Endothelial cell of umbilical vein (primary cell): ENCODE results near the gene ASTN1. TPM values are rescaled to one million over a fixed set of nuclear protein-coding genes. Genes with fewer than 3 reads are reported as not detected.

Source experiments
- BruUV-seq: library from RNA; stranded (reverse); fragments of 400-500 nt; replicated peaks from 2 replicates; lab custom pipeline; 2021; lab: Mats Ljungman, UMichigan
- CTCF ChIA-PET: fragments of 300-600, 350-600 bp; sonication (Branson Sonifier 250); formaldehyde crosslinking; loops from one replicate; lab custom pipeline; 2021; ENCODE audit warnings: antibody characterized with exemption, inconsistent platforms; lab: Charles Lee
- POLR2A ChIA-PET: fragments of 300-600, 350-600 bp; sonication (Branson Sonifier 250); formaldehyde crosslinking; loops from one replicate; lab custom pipeline; 2021; ENCODE audit warnings: antibody characterized with exemption, inconsistent platforms; lab: Charles Lee
- DNase-seq: peaks from one replicate; pipeline ENCODE4 v3.0.0-alpha.2; 2011; ENCODE audit warnings: low read depth, low spot score
- FAIRE-seq: peaks from 2 replicates; lab custom pipeline; 2011; peaks lifted over from hg19 to GRCh38; lab: Jason Lieb, UNC
- H2AFZ ChIP-seq: 2 replicates; pipeline ENCODE4 v1.6.0; 2012; ENCODE audit warnings: low read depth, low read length, control low read depth, inconsistent platforms
- H3K27ac ChIP-seq: 2 replicates; pipeline ENCODE4 v1.5.1; 2011; ENCODE audit warnings: low read depth, mild to moderate bottlenecking, control low read depth, low read length, moderate library complexity; ENCODE audit not compliant: insufficient read depth
- H3K27me3 ChIP-seq, 2 experiments: 2 replicates each; pipeline versions ENCODE4 v1.6.0 to v1.6.1; 2011; ENCODE audit warnings: low read length in 2 of 2, mixed read lengths in 1 of 2; ENCODE audit not compliant: control insufficient read depth in 2 of 2, insufficient read depth in 2 of 2
- H3K36me3 ChIP-seq, 2 experiments: 2 replicates in 1 of 2; 3 replicates in 1 of 2; pipeline ENCODE4 v1.5.1; 2011; ENCODE audit warnings: low read length in 2 of 2, mild to moderate bottlenecking in 1 of 2, moderate library complexity in 1 of 2; ENCODE audit not compliant: control insufficient read depth in 2 of 2, insufficient read depth in 2 of 2; ENCODE audit errors: extremely low read depth in 1 of 2
- H3K4me1 ChIP-seq: 3 replicates; pipeline ENCODE4 v1.5.1; 2011; ENCODE audit warnings: mild to moderate bottlenecking, low read length; ENCODE audit not compliant: control insufficient read depth, insufficient read depth; ENCODE audit errors: extremely low read depth
- H3K4me2 ChIP-seq: 2 replicates; pipeline ENCODE4 v1.6.1; 2011; ENCODE audit warnings: low read length, control low read depth, mixed read lengths; ENCODE audit not compliant: insufficient read depth
- H3K4me3 ChIP-seq, 3 experiments: fragments of 200-600 bp in 1 of 3; sonication (generic), shearing (Covaris generic) in 1 of 3; replicated peaks in 1 of 3; 2 replicates each; pipeline ENCODE4 v1.5.1; 2011 to 2016; ENCODE audit warnings: control low read depth in 3 of 3, low read length in 3 of 3, mild to moderate bottlenecking in 2 of 3, inconsistent platforms in 1 of 3, low read depth in 1 of 3, moderate library complexity in 1 of 3; ENCODE audit not compliant: insufficient read depth in 1 of 3
- H3K79me2 ChIP-seq: 2 replicates; pipeline ENCODE4 v1.6.0; 2012; ENCODE audit warnings: low read length, inconsistent platforms; ENCODE audit not compliant: control insufficient read depth, insufficient read depth
- H3K9ac ChIP-seq: replicated peaks from 2 replicates; pipeline ENCODE3; 2011; ENCODE audit warnings: low read length, control low read depth; ENCODE audit not compliant: insufficient read depth; ENCODE audit errors: extremely low read depth
- H3K9me1 ChIP-seq: replicated peaks from 3 replicates; pipeline ENCODE4 v1.6.0; 2011; ENCODE audit warnings: mild to moderate bottlenecking, low read length; ENCODE audit not compliant: control insufficient read depth, insufficient read depth; ENCODE audit errors: extremely low read depth
- H3K9me3 ChIP-seq: replicated peaks from 2 replicates; pipeline ENCODE4 v1.5.1; 2012; ENCODE audit warnings: low read length, inconsistent platforms; ENCODE audit not compliant: control insufficient read depth, insufficient read depth
- H4K20me1 ChIP-seq: replicated peaks from 2 replicates; pipeline ENCODE3; 2011; ENCODE audit warnings: mild to moderate bottlenecking, low read length; ENCODE audit not compliant: control insufficient read depth, insufficient read depth; ENCODE audit errors: extremely low read depth
- CTCF ChIP-seq, 2 donors: IDR thresholded peaks; 1 replicate in 1 of 2; 2 replicates in 1 of 2; pipeline ENCODE4 v1.5.1; 2011; ENCODE audit warnings: low read length in 2 of 2, mild to moderate bottlenecking in 2 of 2, moderate library complexity in 2 of 2, control low read depth in 1 of 2, inconsistent platforms in 1 of 2, low read depth in 1 of 2; ENCODE audit not compliant: insufficient read depth in 1 of 2; ENCODE audit errors: extremely low read depth in 1 of 2
- EZH2 ChIP-seq: IDR thresholded peaks from 2 replicates; pipeline ENCODE4 v1.6.1; 2012; ENCODE audit warnings: borderline replicate concordance, low read depth, mild to moderate bottlenecking, moderate library complexity, low read length, inconsistent platforms; ENCODE audit not compliant: severe bottlenecking
- FOS ChIP-seq: IDR thresholded peaks from 2 replicates; pipeline ENCODE4 v1.6.1; 2011; ENCODE audit warnings: mild to moderate bottlenecking, low read length, moderate library complexity, borderline replicate concordance; ENCODE audit not compliant: insufficient read depth
- GATA2 ChIP-seq: IDR thresholded peaks from 2 replicates; pipeline ENCODE4 v1.7.0; 2011; ENCODE audit warnings: low read depth, mild to moderate bottlenecking, moderate library complexity, mixed read lengths, low read length; ENCODE audit not compliant: insufficient read length, insufficient read depth
- JUN ChIP-seq: IDR thresholded peaks from 2 replicates; pipeline ENCODE4 v1.6.1; 2011; ENCODE audit warnings: borderline replicate concordance, low read depth; ENCODE audit not compliant: insufficient read length, insufficient read depth
- MAX ChIP-seq: IDR thresholded peaks from 2 replicates; pipeline ENCODE4 v1.6.1; 2011; ENCODE audit not compliant: insufficient read depth, insufficient read length
- MYC ChIP-seq: IDR thresholded peaks from one replicate; pipeline ENCODE4 v1.6.1; 2011; ENCODE audit warnings: mild to moderate bottlenecking, low read depth, low read length
- POLR2A ChIP-seq: IDR thresholded peaks from 2 replicates; pipeline ENCODE4 v1.6.1; 2012; ENCODE audit warnings: low read depth, mild to moderate bottlenecking, control low read depth, low read length
- POLR2AphosphoS5 ChIP-seq: IDR thresholded peaks from 2 replicates; pipeline ENCODE4 v1.6.1; 2012; ENCODE audit warnings: low read depth, mild to moderate bottlenecking, control low read depth, low read length, moderate library complexity; ENCODE audit not compliant: insufficient read depth
- dilution Hi-C: fragments of 300-500 bp; cut with MboI; formaldehyde crosslinking; loops from one replicate; pipeline ENCODE4 v1.15.0; 2019; ENCODE audit warnings: low sequenced_read_pairs; ENCODE audit not compliant: extremely low pct_ligation_motif_present
- intact Hi-C: fragments of 100-400 bp; cut with micrococcal nuclease; formaldehyde crosslinking; loops from one replicate; pipeline ENCODE4 v1.10.0; 2022
- polyA plus RNA-seq, 4 experiments: library from polyadenylated mRNA; depleted of rRNA in 3 of 4; stranded (reverse) in 3 of 4; unstranded in 1 of 4; fragments of >200 nt; gene quantifications; 2 replicates each; pipeline versions ENCODE4 v1.2.1 to v1.2.3, GENCODE V29; 2011 to 2012; ENCODE audit warnings: missing spikeins in 1 of 4
- total RNA-seq: library from RNA; stranded (reverse); gene quantifications from 2 replicates; pipeline ENCODE4 v1.2.3, GENCODE V29; 2021

Gene ASTN1
- total and polyA plus RNA-seq, 2 donors (not counting 3 experiments of a cell fraction or from before 2014, with no cell fraction given), result 0.04 TPM; not detected in 1

GRCh38 chr1:177048314-177049069 is 116.0 kb downstream of the ASTN1 start:
- H3K4me2 ChIP-seq, result no peak overlapping the region
- H3K4me3 ChIP-seq, result no peak overlapping the region
- dilution Hi-C loops (no loop called here), intact Hi-C loops (no loop called here)
- ChIA-PET CTCF (no interaction called here), POLR2A (no interaction called here)
- no peaks in the 10 kb centered on the region for H3K36me3 ChIP-seq
- FAIRE-seq (no peak), DNase-seq (no peak)
- peaks cover 1% of the 10 kb centered on the region for H3K9me3 ChIP-seq
- BruUV-seq, result no TSS peak
- no peak overlapping the region for H3K27ac ChIP-seq
- H3K27me3 ChIP-seq, result no peaks in the 10 kb centered on the region
- no peak overlapping the region for H3K9ac ChIP-seq
- H3K4me1 ChIP-seq, result no peaks in the 10 kb centered on the region
- TF ChIP-seq JUN (no peak), EZH2 (no peak), POLR2AphosphoS5 (no peak), GATA2 (no peak), MAX (no peak)
- no peak overlapping the region for H2AFZ ChIP-seq
- no peaks in the 10 kb centered on the region for H3K79me2 ChIP-seq
- H3K9me1 ChIP-seq, result no peaks in the 10 kb centered on the region
- H4K20me1 ChIP-seq, result no peaks in the 10 kb centered on the region

GRCh38 chr1:177045151-177045550 is 119.4 kb downstream of the ASTN1 start:
- DNase-seq, result no peak
- CTCF ChIA-PET, result no interaction called here
- dilution Hi-C loops (no loop called here), intact Hi-C loops (no loop called here)
- no peak overlapping the region for H3K4me3 ChIP-seq
- TF ChIP-seq POLR2AphosphoS5 (no peak), CTCF (IDR thresholded peaks at IDR 0.05; ENCODE audit: extremely low read depth in 1 of 2, insufficient read depth in 1 of 2, low read depth in 1 of 2, low read length in 2 of 2) (no peak), MAX (no peak), EZH2 (no peak), POLR2A (no peak), MYC (no peak), JUN (no peak), GATA2 (no peak), FOS (no peak)
- H3K79me2 ChIP-seq, result no peaks in the 10 kb centered on the region
- FAIRE-seq, result no peak
- H4K20me1 ChIP-seq, result no peaks in the 10 kb centered on the region
- H3K9me1 ChIP-seq, result no peaks in the 10 kb centered on the region
- H3K27ac ChIP-seq, result no peak overlapping the region
- H3K36me3 ChIP-seq, result no peaks in the 10 kb centered on the region
- POLR2A ChIA-PET, result no interaction called here
- H3K27me3 ChIP-seq, result no peaks in the 10 kb centered on the region
- H2AFZ ChIP-seq, result no peak overlapping the region
- H3K9me3 ChIP-seq, result peaks cover 2% of the 10 kb centered on the region
- H3K4me1 ChIP-seq, result no peaks in the 10 kb centered on the region
- H3K4me2 ChIP-seq, result no peak overlapping the region
- BruUV-seq, result no TSS peak
- no peak overlapping the region for H3K9ac ChIP-seq
